H4 (cell line): ENCODE results near the gene ACBD4. TPM values are rescaled to one million over a fixed set of nuclear protein-coding genes. Genes with fewer than 3 reads are reported as not detected.

Source experiments
- DNase-seq: peaks from one replicate; pipeline ENCODE4 v3.0.0-alpha.2; 2015; ENCODE audit warnings: low spot score
- total RNA-seq: library from RNA; depleted of rRNA; stranded (reverse); fragments of >200 nt; shearing (Covaris generic); gene quantifications from 2 replicates; pipeline ENCODE4 v1.2.3, GENCODE V29; 2014

ACBD4 gene
- total RNA-seq, 1 experiment from 2014 or later = 2.6 TPM

- DNase-seq = no peak
Measured at GRCh38 chr17:45104497-45104896, 31.0 kb upstream of the ACBD4 start.

- no peak for DNase-seq
Measured at GRCh38 chr17:45104907-45105624, 30.4 kb upstream of the ACBD4 start.

GRCh38 chr17:45106096-45106495, 29.4 kb upstream of the ACBD4 start:
- no peak for DNase-seq

- no peak for DNase-seq
Measured at GRCh38 chr17:45106582-45106981, 28.9 kb upstream of the ACBD4 start.

GRCh38 chr17:45107293-45108010, 28.0 kb upstream of the ACBD4 start:
- DNase-seq = no peak

GRCh38 chr17:45108051-45108450, 27.4 kb upstream of the ACBD4 start:
- DNase-seq = no peak

GRCh38 chr17:45108595-45109521, 26.6 kb upstream of the ACBD4 start:
- DNase-seq = no peak

GRCh38 chr17:45110676-45111611, 24.5 kb upstream of the ACBD4 start:
- DNase-seq = no peak

GRCh38 chr17:45111850-45112249, 23.6 kb upstream of the ACBD4 start:
- no peak for DNase-seq

GRCh38 chr17:45112559-45113423, 22.7 kb upstream of the ACBD4 start:
- no peak for DNase-seq

- DNase-seq = no peak
Measured at GRCh38 chr17:45113424-45113754, 22.1 kb upstream of the ACBD4 start.

GRCh38 chr17:45114117-45114932, 21.2 kb upstream of the ACBD4 start:
- DNase-seq = no peak

GRCh38 chr17:45115015-45115625, 20.4 kb upstream of the ACBD4 start:
- no peak for DNase-seq

GRCh38 chr17:45115871-45116270, 19.6 kb upstream of the ACBD4 start:
- DNase-seq = no peak

GRCh38 chr17:45116434-45117016, 19.0 kb upstream of the ACBD4 start:
- DNase-seq = no peak

GRCh38 chr17:45117334-45117733, 18.2 kb upstream of the ACBD4 start:
- no peak for DNase-seq

GRCh38 chr17:45117848-45118646, 17.4 kb upstream of the ACBD4 start:
- DNase-seq = no peak

GRCh38 chr17:45118691-45119090, 16.8 kb upstream of the ACBD4 start:
- no peak for DNase-seq
